Measurements from ENCODE around the gene SURF2. TPM values are rescaled to one million over a fixed set of nuclear protein-coding genes. Genes with fewer than 3 reads are reported as not detected.
A peak's percentile ranks its signal among the peaks of the same experiment; 100 is the strongest.

SURF2 gene
- total RNA-seq, 1 donor from 2014 or later: 17.3 TPM

GRCh38 chr9:133346021-133346785 lies 10.1 kb upstream of the SURF2 start:
- H3K4me1 Mint-ChIP-seq: peaks cover 52% of the 10 kb centered on the region

GRCh38 chr9:133347515-133347984 lies 8.8 kb upstream of the SURF2 start:
- Mint-ChIP-seq H3K36me3 (ENCODE audit: low read depth) (peaks cover 84% of the 10 kb centered on the region), H3K4me3 (peak overlapping the region; percentile 99), H3K27ac (peak overlapping the region; percentile 96), H3K9me3 (no peaks in the 10 kb centered on the region), H3K4me1 (peaks cover 45% of the 10 kb centered on the region), H3K27me3 (no peaks in the 10 kb centered on the region)
- CTCF ChIA-PET: interaction anchor here (1.0 kb wide), 1 partner anchor 31 kb away, joined by 3 read pairs; no protein-coding TSS in a partner anchor
- ATAC-seq (ENCODE audit: low read depth) (peak; percentile 49), DNase-seq (no peak)
- intact Hi-C loops (cut with micrococcal nuclease): no loop called here
- POLR2A ChIA-PET: interaction anchor here (0.6 to 3.9 kb wide), 33 partner anchors 8 to 678 kb away, joined by 3 to 52 read pairs (median 4); partner anchors contain the start of genes BRD3OS, CACFD1, GTF3C5 and SLC2A6
- TF ChIP-seq CTCF (IDR thresholded peaks at IDR 0.05): no peak

More at GRCh38 chr9:133346021-133346785, 10.1 kb upstream of the SURF2 start:
- CTCF ChIA-PET: no interaction called here
- intact Hi-C loops (cut with micrococcal nuclease): no loop called here
- ATAC-seq (ENCODE audit: low read depth) (no peak), DNase-seq (no peak)
- TF ChIP-seq CTCF (IDR thresholded peaks at IDR 0.05): no peak
- POLR2A ChIA-PET: interaction anchor here (0.6 to 3.9 kb wide), 6 partner anchors 10 to 495 kb away, joined by 4 to 52 read pairs (median 12); partner anchors contain the start of genes CACFD1, STKLD1, SURF1 and SURF2
- no peaks in the 10 kb centered on the region for H3K27me3 Mint-ChIP-seq
- H3K27ac Mint-ChIP-seq: peak overlapping the region; percentile 81
- no peaks in the 10 kb centered on the region for H3K9me3 Mint-ChIP-seq
- peaks cover 78% of the 10 kb centered on the region for H3K36me3 Mint-ChIP-seq (ENCODE audit: low read depth)
- peak overlapping the region; percentile 99 for H3K4me3 Mint-ChIP-seq

- Mint-ChIP-seq H3K36me3 (ENCODE audit: low read depth) (peaks cover 88% of the 10 kb centered on the region), H3K4me1 (peaks cover 45% of the 10 kb centered on the region), H3K27ac (peak within 1 kb of the TSS; percentile 96), H3K9me3 (no peaks in the 10 kb centered on the region), H3K4me3 (peak within 1 kb of the TSS; percentile 99), H3K27me3 (no peaks in the 10 kb centered on the region)
- ATAC-seq (ENCODE audit: low read depth) (peak; percentile 83), DNase-seq (peak; percentile 82)
- intact Hi-C loops (cut with micrococcal nuclease): loop anchor here (1.0 to 2.0 kb wide), 5 partner anchors 8 to 138 kb away; partner anchors contain the start of genes SLC2A6, STKLD1, SURF1 and SURF2
- ChIA-PET CTCF (interaction anchor here (1.0 kb wide), 1 partner anchor 31 kb away, joined by 3 read pairs; no protein-coding TSS in a partner anchor), POLR2A (interaction anchor here (0.6 to 3.9 kb wide), 31 partner anchors 8 to 678 kb away, joined by 3 to 52 read pairs (median 4); partner anchors contain the start of genes BRD3OS, CACFD1, GTF3C5 and SLC2A6)
- TF ChIP-seq CTCF (IDR thresholded peaks at IDR 0.05): no peak
Observed at GRCh38 chr9:133347985-133348717, 8.2 kb upstream of the SURF2 start, which contains the start of the genes MED22 and RPL7A. Gene MED22, minus strand, starts transcription at chr9:133348131. Its CDS starts 1,469 bp downstream, at chr9:133346662. Gene RPL7A, plus strand, starts transcription at chr9:133348218. Its CDS starts 26 bp downstream, at chr9:133348244.

- ChIA-PET POLR2A (interaction anchor here (0.8 to 3.9 kb wide), 12 partner anchors 7 to 319 kb away, joined by 3 to 52 read pairs (median 7); partner anchors contain the start of genes GTF3C5, STKLD1, SURF1 and SURF2), CTCF (interaction anchor here (1.0 kb wide), 1 partner anchor 30 kb away, joined by 3 read pairs; no protein-coding TSS in a partner anchor)
- Mint-ChIP-seq H3K4me3 (peak overlapping the region; percentile 99), H3K36me3 (ENCODE audit: low read depth) (peaks cover 86% of the 10 kb centered on the region), H3K9me3 (no peaks in the 10 kb centered on the region), H3K4me1 (peaks cover 48% of the 10 kb centered on the region), H3K27me3 (no peaks in the 10 kb centered on the region), H3K27ac (peak overlapping the region; percentile 96)
- ATAC-seq (ENCODE audit: low read depth) (no peak), DNase-seq (no peak)
- TF ChIP-seq CTCF (IDR thresholded peaks at IDR 0.05): no peak
- intact Hi-C loops (cut with micrococcal nuclease): loop anchor here (1.0 to 2.0 kb wide), 5 partner anchors 7 to 137 kb away; partner anchors contain the start of genes SLC2A6, STKLD1, SURF1 and SURF2
Observed at GRCh38 chr9:133348718-133349573, 7.4 kb upstream of the SURF2 start.
